Lower leg skin (tissue), 4 donors: ENCODE results near the gene LRBA. TPM values are rescaled to one million over a fixed set of nuclear protein-coding genes. Genes with fewer than 3 reads are reported as not detected.

Experiments used
- DNase-seq, 2 donors: peaks; one replicate each; pipeline ENCODE4 v3.0.0-alpha.2; 2019; ENCODE audit warnings: low spot score in 2 of 2
- H3K4me3 ChIP-seq: fragments of 200-600 bp; sonication (generic); 2 replicates; pipeline ENCODE4 v1.5.1; 2017; ENCODE audit warnings: mild to moderate bottlenecking, low read depth; ENCODE audit not compliant: poor library complexity, severe bottlenecking
- CTCF ChIP-seq, 3 donors: fragments of 450-650 bp; IDR thresholded peaks; one replicate each; pipeline ENCODE4 v1.5.1; 2016; ENCODE audit warnings: antibody characterized with exemption in 3 of 3, mild to moderate bottlenecking in 3 of 3, moderate library complexity in 2 of 3
- POLR2A ChIP-seq, 2 donors: fragments of 450-650 bp; IDR thresholded peaks; one replicate each; pipeline ENCODE4 v1.6.1; 2016 to 2017; ENCODE audit warnings: antibody characterized with exemption in 2 of 2, mild to moderate bottlenecking in 1 of 2, moderate library complexity in 1 of 2
- WGBS, 2 donors: methylation state at CpG; one replicate each; pipeline ENCODE4 v1.1.5; 2018; 5-methylcytosine and 5-hydroxymethylcytosine counted together
- intact Hi-C: fragments of 100-400 bp; cut with DNase I; formaldehyde crosslinking; loops from one replicate; pipeline ENCODE4 v1.15.0; 2023; ENCODE audit warnings: low total_unique reads
- total RNA-seq, 4 donors: library from RNA; depleted of rRNA; stranded (reverse); fragments of >200 nt; gene quantifications; one replicate each; pipeline ENCODE4 v1.1.0, GENCODE V29; 2016

The LRBA gene
- total RNA-seq, 4 donors from 2014 or later, result 71.9 to 86.8 (median 75.0) TPM

DNA sequence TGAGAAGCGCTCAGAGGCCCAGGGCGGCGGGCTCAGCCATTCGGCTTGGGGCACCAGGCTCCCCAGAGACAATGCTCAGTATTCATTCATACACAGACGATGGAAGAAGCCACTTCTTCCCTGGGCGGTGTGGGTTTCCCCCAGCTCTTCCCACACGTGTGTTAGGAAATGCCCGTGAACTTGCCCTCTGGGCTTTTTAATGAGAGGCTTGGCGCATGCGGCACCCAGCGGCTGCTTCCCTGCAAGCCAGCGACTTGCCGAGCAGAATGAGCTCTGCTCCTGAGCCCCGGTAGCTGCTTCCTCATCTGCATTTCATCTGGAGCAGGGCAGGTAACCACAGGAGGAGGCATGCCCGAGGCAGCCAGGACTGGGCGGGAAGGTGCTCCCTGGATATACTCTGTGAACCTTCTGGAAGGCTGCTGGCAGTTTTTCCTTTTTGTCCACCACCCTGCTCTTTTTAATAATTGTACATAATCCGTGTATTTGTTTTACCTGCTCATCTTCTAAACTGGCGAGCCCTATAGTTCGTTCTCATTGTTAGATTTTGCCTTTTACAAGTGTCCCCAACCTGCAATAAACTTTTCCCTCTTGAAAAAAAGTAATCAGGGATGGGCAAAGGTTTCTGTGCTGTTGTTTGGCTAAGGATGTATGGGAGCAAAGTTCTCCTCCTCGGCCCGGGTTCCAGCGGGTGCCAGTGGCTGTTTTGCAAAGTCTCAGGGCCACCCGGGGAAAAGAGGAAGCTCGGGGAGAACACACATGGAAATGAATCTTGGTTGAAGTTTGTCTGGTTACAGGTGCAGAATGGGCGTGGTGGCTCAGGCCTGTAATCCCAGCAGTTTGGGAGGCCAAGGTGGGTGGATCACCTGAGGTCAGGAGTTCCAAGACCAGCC lies 758.0 kb downstream of the LRBA start:
- H3K4me3 ChIP-seq, result no peak overlapping the region
- no peak for TF ChIP-seq CTCF (IDR thresholded peaks at IDR 0.05)
- TF ChIP-seq POLR2A (IDR thresholded peaks at IDR 0.05), result no peak
- 60 to 65% methylated on average over 21 to 25 of the region's 25 CpGs for WGBS, 2 donors
- no peak for DNase-seq
- intact Hi-C loops, result no loop called here

DNA sequence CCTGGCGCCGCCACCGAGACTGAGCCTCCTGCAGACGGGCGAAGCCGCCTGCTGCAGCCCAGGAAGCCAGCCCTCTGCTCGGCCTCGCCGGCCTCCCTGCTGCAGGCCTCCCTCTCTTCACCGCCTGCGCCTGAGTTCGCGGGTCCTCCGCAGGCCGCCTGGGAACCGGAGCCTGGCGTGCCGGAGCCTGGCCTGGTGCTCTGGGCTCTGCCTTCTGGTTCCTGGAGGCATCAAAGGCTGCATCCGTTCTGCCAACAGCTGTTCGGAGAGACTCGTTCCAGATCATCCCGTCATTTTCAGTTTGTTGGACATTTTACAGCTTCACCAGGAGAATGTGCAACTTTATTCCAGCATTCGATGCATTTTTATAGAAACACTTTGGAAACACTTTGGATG lies 758.9 kb downstream of the LRBA start:
- no peak overlapping the region for H3K4me3 ChIP-seq
- TF ChIP-seq CTCF (IDR thresholded peaks at IDR 0.05) (no peak), POLR2A (IDR thresholded peaks at IDR 0.05) (no peak)
- intact Hi-C loops, result no loop called here
- 91 to 92% methylated on average over 19 to 23 of the region's 23 CpGs for WGBS, 2 donors
- no peak for DNase-seq

DNA sequence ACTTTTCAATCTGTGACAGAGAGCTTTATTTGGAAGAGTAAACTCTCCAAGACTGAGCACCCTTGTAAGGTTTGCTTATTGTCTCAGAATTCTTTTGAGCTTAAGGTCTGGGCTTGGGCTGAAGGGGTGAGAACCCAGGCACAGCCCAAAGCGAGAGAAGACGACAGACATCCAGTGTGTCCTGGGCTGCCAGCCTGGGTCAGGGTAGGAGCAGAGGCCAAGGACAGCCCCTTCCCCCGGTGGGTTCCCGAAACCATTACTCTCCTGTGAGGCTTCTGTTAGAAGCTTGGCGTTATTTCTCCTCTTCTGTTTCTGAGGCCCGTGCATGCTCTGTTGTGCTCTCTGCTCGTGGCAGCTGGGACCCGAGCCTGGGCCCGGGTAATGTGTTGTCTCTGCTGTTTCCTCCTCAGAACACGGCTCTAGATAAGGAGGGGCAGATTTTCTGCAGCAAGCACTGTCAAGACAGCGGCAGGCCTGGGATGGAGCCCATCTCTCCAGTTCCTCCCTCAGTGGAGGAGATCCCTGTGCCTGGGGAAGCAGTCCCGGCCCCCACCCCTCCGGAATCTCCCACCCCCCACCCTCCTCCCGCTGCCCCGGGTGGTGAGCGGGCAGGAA lies 759.4 kb downstream of the LRBA start:
- WGBS, 2 donors, result 90 to 93% methylated on average over 16 of the region's 16 CpGs
- intact Hi-C loops, result no loop called here
- no peak overlapping the region for H3K4me3 ChIP-seq
- TF ChIP-seq POLR2A (IDR thresholded peaks at IDR 0.05) (no peak), CTCF (IDR thresholded peaks at IDR 0.05) (no peak)
- DNase-seq, result no peak

DNA sequence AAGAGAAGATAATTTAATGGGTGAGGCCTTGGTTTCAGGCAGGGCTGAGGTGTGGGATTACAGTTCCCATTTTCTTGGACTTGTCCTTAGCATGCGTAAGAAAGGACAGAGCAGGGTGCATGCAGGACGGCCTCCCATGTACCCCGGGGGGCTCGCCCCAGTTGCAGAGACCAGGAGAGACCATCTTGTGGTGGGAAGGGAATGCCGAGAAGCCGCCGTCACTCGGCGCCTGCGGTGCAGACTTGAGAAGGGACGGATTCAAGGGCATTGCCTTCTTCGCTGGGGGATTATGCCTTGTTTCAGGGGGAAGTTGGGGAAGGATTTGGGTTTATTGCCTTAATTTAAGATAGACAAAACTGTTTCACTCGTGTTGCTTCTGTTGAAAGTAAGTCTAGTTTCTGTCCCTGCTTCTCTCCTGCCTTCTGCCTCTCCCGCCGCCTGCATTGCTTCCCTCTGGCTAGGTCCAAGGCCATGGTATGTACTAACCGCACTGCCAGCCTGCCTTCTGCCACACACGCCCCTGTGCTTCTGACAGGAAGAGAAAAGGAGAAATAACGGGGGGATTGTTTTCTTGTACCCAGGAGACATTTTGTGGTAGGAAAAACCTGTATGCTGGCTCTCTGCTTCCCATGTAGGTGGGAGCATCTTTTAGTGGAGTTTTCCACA lies 761.0 kb downstream of the LRBA start:
- intact Hi-C loops, result loop anchor here (5.0 kb wide), 1 partner anchor 1762 kb away; no protein-coding TSS in a partner anchor

GRCh38 chr4:150253416-150253815 lies 761.7 kb downstream of the LRBA start:
- 96 to 97% methylated on average over 11 of the region's 11 CpGs for WGBS, 2 donors
- intact Hi-C loops, result loop anchor here (5.0 kb wide), 1 partner anchor 1761 kb away; no protein-coding TSS in a partner anchor
- DNase-seq, result no peak
- TF ChIP-seq POLR2A (IDR thresholded peaks at IDR 0.05) (no peak), CTCF (IDR thresholded peaks at IDR 0.05) (no peak)
- H3K4me3 ChIP-seq, result no peak overlapping the region

More for the DNA sequence above, 761.0 kb downstream of the LRBA start:
- TF ChIP-seq CTCF (IDR thresholded peaks at IDR 0.05) (no peak), POLR2A (IDR thresholded peaks at IDR 0.05) (no peak)
- 92 to 93% methylated on average over 18 of the region's 18 CpGs for WGBS, 2 donors
- DNase-seq, result no peak
- H3K4me3 ChIP-seq, result no peak overlapping the region
